Activated naive CD4-positive, alpha-beta T cell treated with anti-CD3 and anti-CD28 coated beads for 36 hours (primary cell): Measurements from ENCODE around the gene GAS7. TPM values are rescaled to one million over a fixed set of nuclear protein-coding genes. Genes with fewer than 3 reads are reported as not detected.
"Not testable (repeated sequence)": the region's sequence is repeated elsewhere in the genome, so short reads cannot be mapped to it uniquely, and the experiment has no call there.

Source experiments
- CTCF ChIA-PET: fragments of 350-600 bp; sonication (Branson Sonifier 250); formaldehyde crosslinking; loops from one replicate; lab custom pipeline; 2021; ENCODE audit warnings: antibody characterized with exemption; lab: Charles Lee
- DNase-seq: peaks from one replicate; pipeline ENCODE4 v3.0.0-alpha.2; 2020
- H3K27ac Mint-ChIP-seq: one replicate; pipeline ENCODE4 v1.8.0; 2021; ENCODE audit warnings: mild to moderate bottlenecking, mixed read lengths
- H3K27me3 Mint-ChIP-seq: one replicate; pipeline ENCODE4 v1.8.0; 2021; ENCODE audit warnings: low read depth, mixed read lengths
- H3K36me3 Mint-ChIP-seq: one replicate; pipeline ENCODE4 v1.8.0; 2021; ENCODE audit warnings: low read depth, mixed read lengths
- H3K4me1 Mint-ChIP-seq: one replicate; pipeline ENCODE4 v1.8.0; 2021; ENCODE audit warnings: low read depth, mixed read lengths
- H3K4me3 Mint-ChIP-seq: one replicate; pipeline ENCODE4 v1.8.0; 2021; ENCODE audit warnings: mild to moderate bottlenecking, moderate library complexity, mixed read lengths
- H3K9me3 Mint-ChIP-seq: one replicate; pipeline ENCODE4 v1.8.0; 2021; ENCODE audit warnings: mixed read lengths
- intact Hi-C: fragments of 100-400 bp; cut with micrococcal nuclease; formaldehyde crosslinking; loops from one replicate; pipeline ENCODE4 v1.15.1; 2023
- total RNA-seq, 2 experiments: library from RNA; stranded (reverse); gene quantifications; one replicate each; pipeline ENCODE4 v1.2.3, GENCODE V29; 2021

The GAS7 gene
- total RNA-seq, 2 experiments from 2014 or later = 0.31 to 0.52 TPM

- H3K4me3 Mint-ChIP-seq = no peak overlapping the region
- no peak overlapping the region for H3K27ac Mint-ChIP-seq
- H3K27me3 Mint-ChIP-seq = no peaks in the 10 kb centered on the region
- no peaks in the 10 kb centered on the region for H3K36me3 Mint-ChIP-seq
- CTCF ChIA-PET = interaction anchor here (0.6 kb wide), 1 partner anchor 509 kb away, joined by 3 read pairs; no protein-coding TSS in a partner anchor
- DNase-seq = no peak
- H3K9me3 Mint-ChIP-seq = peaks cover 5% of the 10 kb centered on the region
- H3K4me1 Mint-ChIP-seq = no peaks in the 10 kb centered on the region
- intact Hi-C loops = no loop called here
Measured at GRCh38 chr17:10067446-10068143, 130.8 kb downstream of the GAS7 start.

DNA sequence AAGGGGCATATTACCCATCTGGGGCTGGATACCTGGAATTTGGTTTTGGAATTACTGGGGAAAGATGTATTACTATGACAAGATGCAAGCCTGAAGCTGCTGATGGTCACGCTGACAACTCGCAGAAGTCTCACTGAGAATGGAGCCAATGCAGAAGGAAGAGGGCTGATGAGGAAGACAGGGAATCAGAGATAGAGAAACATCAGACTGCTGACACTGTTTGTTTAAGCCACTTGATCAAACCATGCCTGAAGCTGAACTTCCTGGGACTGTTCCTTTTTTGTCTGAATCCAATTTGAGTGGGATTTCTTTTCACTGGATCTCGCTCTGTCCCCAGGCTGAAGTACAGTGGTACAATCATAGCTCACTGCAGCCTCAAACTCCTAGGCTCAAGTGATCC, 133.9 kb downstream of the GAS7 start:
- no peaks in the 10 kb centered on the region for H3K27me3 Mint-ChIP-seq

DNA sequence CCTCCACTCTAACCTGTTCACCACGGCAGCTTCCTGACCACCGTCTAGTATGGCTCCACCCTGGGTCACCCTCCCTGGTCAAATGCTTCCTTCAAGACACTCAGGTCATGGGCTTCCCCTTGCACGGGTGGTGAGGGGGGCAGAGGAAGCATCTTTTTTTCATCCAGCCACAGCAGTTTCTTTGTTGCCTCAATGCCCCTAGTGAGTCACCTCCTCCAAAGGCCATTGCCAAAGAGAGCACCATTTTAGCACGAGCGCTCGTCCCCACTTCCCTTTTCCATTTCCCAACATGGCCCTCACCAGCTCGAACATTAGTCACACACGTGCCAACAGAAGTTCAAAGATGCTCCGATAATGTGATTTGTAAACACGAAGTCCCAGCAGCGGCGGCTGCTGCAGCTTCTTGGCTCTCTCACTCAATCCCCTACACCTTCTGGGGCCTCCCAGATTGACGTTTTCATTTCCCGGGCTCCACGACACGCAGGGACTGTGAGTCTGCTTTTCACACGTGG, 134.6 kb downstream of the GAS7 start:
- intact Hi-C loops = no loop called here
- H3K27ac Mint-ChIP-seq = no peak overlapping the region
- no peaks in the 10 kb centered on the region for H3K36me3 Mint-ChIP-seq
- no peak for DNase-seq
- no peaks in the 10 kb centered on the region for H3K4me1 Mint-ChIP-seq
- no peaks in the 10 kb centered on the region for H3K27me3 Mint-ChIP-seq
- H3K4me3 Mint-ChIP-seq = no peak overlapping the region
- CTCF ChIA-PET = no interaction called here
- H3K9me3 Mint-ChIP-seq = peaks cover 5% of the 10 kb centered on the region

More for the DNA sequence above, 133.9 kb downstream of the GAS7 start:
- H3K4me1 Mint-ChIP-seq = no peaks in the 10 kb centered on the region
- CTCF ChIA-PET = no interaction called here
- peaks cover 5% of the 10 kb centered on the region for H3K9me3 Mint-ChIP-seq
- no peak overlapping the region for H3K27ac Mint-ChIP-seq
- no peak overlapping the region for H3K4me3 Mint-ChIP-seq
- DNase-seq = no peak
- intact Hi-C loops = no loop called here
- H3K36me3 Mint-ChIP-seq = no peaks in the 10 kb centered on the region

- CTCF ChIA-PET = no interaction called here
- Mint-ChIP-seq H3K36me3 (no peaks in the 10 kb centered on the region), H3K27ac (no peak overlapping the region), H3K4me3 (no peak overlapping the region), H3K9me3 (peaks cover 7% of the 10 kb centered on the region), H3K27me3 (no peaks in the 10 kb centered on the region), H3K4me1 (no peaks in the 10 kb centered on the region)
- intact Hi-C loops = no loop called here
- DNase-seq = no peak
Measured at GRCh38 chr17:10062691-10063385, 135.6 kb downstream of the GAS7 start.

- Mint-ChIP-seq H3K4me1 (no peaks in the 10 kb centered on the region), H3K4me3 (no peak overlapping the region), H3K27me3 (no peaks in the 10 kb centered on the region), H3K36me3 (no peaks in the 10 kb centered on the region), H3K27ac (no peak overlapping the region), H3K9me3 (peaks cover 7% of the 10 kb centered on the region)
- intact Hi-C loops = no loop called here
- no peak for DNase-seq
- CTCF ChIA-PET = no interaction called here
Measured at GRCh38 chr17:10061111-10061845, 137.1 kb downstream of the GAS7 start.

DNA sequence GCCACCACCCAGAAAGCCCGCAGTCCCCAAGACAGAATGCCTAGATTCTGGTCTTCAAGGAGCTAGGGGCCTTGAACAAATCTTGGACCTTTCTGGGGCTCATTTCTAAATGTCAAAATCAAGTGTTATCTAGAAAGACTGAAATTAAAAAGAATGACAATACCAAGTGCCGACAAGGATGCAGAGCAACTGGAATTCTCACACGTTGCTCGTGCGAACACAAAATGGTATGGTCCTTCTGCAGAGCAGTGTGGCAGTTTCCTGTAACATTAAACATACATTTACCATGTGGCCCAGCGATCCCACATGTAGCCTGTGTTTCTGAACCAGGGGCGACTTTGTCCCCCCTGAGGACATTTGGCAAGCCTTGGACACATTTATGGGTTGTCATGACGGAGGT, 137.9 kb downstream of the GAS7 start:
- no peak overlapping the region for H3K4me3 Mint-ChIP-seq
- no peaks in the 10 kb centered on the region for H3K4me1 Mint-ChIP-seq
- H3K27ac Mint-ChIP-seq = no peak overlapping the region
- intact Hi-C loops = no loop called here
- no peaks in the 10 kb centered on the region for H3K27me3 Mint-ChIP-seq
- CTCF ChIA-PET = no interaction called here
- H3K9me3 Mint-ChIP-seq = peaks cover 3% of the 10 kb centered on the region
- DNase-seq = no peak
- H3K36me3 Mint-ChIP-seq = no peaks in the 10 kb centered on the region

- CTCF ChIA-PET = no interaction called here
- H3K27ac Mint-ChIP-seq = no peak overlapping the region
- H3K4me1 Mint-ChIP-seq = no peaks in the 10 kb centered on the region
- no peaks in the 10 kb centered on the region for H3K27me3 Mint-ChIP-seq
- no peak overlapping the region for H3K4me3 Mint-ChIP-seq
- intact Hi-C loops = no loop called here
- no peak for DNase-seq
- peaks cover 2% of the 10 kb centered on the region for H3K9me3 Mint-ChIP-seq
- no peaks in the 10 kb centered on the region for H3K36me3 Mint-ChIP-seq
Measured at GRCh38 chr17:10059684-10060211, 138.7 kb downstream of the GAS7 start.

- Mint-ChIP-seq H3K4me3 (no peak overlapping the region), H3K27ac (no peak overlapping the region), H3K4me1 (no peaks in the 10 kb centered on the region), H3K27me3 (no peaks in the 10 kb centered on the region), H3K36me3 (no peaks in the 10 kb centered on the region), H3K9me3 (peaks cover 2% of the 10 kb centered on the region)
- no peak for DNase-seq
- intact Hi-C loops = no loop called here
- CTCF ChIA-PET = no interaction called here
Measured at GRCh38 chr17:10058921-10059683, 139.3 kb downstream of the GAS7 start.

GRCh38 chr17:10057466-10057865, 140.9 kb downstream of the GAS7 start:
- H3K4me1 Mint-ChIP-seq, intact Hi-C loops, H3K4me3 Mint-ChIP-seq, H3K9me3 Mint-ChIP-seq, H3K27ac Mint-ChIP-seq, H3K27me3 Mint-ChIP-seq, H3K36me3 Mint-ChIP-seq, DNase-seq, CTCF ChIA-PET: not testable (repeated sequence)

DNA sequence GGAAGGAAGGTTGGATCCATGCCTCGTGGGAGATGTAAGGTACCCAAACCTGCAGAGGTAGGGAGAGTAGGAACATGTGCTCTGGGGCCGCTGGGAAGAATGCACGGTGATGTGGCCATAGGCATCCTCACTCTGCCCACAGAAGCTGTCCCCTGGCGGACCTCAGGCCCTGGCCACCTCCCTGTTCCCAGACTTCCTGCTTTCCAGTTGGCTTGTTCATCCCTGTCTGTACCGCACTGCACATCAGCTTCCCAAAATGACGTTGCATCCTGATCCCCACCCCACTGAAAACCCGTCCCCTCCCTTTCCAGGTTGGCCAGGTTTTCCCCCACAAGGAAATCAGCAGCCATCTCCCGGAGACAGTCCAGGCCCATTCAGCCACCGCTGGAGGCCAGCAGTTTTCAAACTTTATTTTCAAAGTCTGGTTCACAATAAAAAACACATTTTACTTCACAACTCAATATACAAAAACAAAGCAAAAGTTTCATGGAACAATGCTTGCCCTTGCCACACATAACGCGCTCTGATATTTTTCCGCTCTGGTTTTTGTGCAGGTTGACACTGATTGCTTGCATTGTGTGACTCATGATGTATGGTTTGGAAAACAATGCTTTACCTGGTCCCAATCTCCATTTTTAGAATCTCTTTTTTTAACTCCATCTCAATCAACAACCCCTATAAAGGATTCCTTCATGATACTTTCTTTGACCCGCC, 143.0 kb downstream of the GAS7 start:
- Mint-ChIP-seq H3K4me3 (no peak overlapping the region), H3K27ac (no peak overlapping the region), H3K36me3 (no peaks in the 10 kb centered on the region), H3K4me1 (no peaks in the 10 kb centered on the region), H3K9me3 (peaks cover 2% of the 10 kb centered on the region), H3K27me3 (no peaks in the 10 kb centered on the region)
- intact Hi-C loops = no loop called here
- DNase-seq = no peak
- CTCF ChIA-PET = no interaction called here

GRCh38 chr17:10053782-10054540, 144.4 kb downstream of the GAS7 start:
- H3K4me1 Mint-ChIP-seq = no peaks in the 10 kb centered on the region
- H3K36me3 Mint-ChIP-seq = no peaks in the 10 kb centered on the region
- H3K9me3 Mint-ChIP-seq = peaks cover 2% of the 10 kb centered on the region
- no peak for DNase-seq
- CTCF ChIA-PET = no interaction called here
- no peaks in the 10 kb centered on the region for H3K27me3 Mint-ChIP-seq
- no peak overlapping the region for H3K4me3 Mint-ChIP-seq
- intact Hi-C loops = no loop called here
- no peak overlapping the region for H3K27ac Mint-ChIP-seq
